Activated B cell treated with CpG ODN at 0.5 μM for 24 hours (primary cell): ENCODE data around the gene MAN1A2. TPM values are rescaled to one million over a fixed set of nuclear protein-coding genes. Genes with fewer than 3 reads are reported as not detected.

Source experiments
- ATAC-seq: fragments of 200-7000 bp; cut with Tn5 transposase; one replicate; pipeline ENCODE4 v1.10.0; 2021; ENCODE audit warnings: low read depth, mild to moderate bottlenecking, moderate library complexity
- CTCF ChIA-PET: fragments of 350-600 bp; sonication (Branson Sonifier 250); formaldehyde crosslinking; loops from one replicate; lab custom pipeline; 2021; ENCODE audit warnings: antibody characterized with exemption; lab: Charles Lee
- POLR2A ChIA-PET: fragments of 350-600 bp; sonication (Branson Sonifier 250); formaldehyde crosslinking; loops from one replicate; lab custom pipeline; 2021; ENCODE audit warnings: antibody characterized with exemption; lab: Charles Lee
- DNase-seq: peaks from one replicate; pipeline ENCODE4 v3.0.0; 2022
- H3K27ac Mint-ChIP-seq: one replicate; pipeline ENCODE4 v1.8.0; 2020; ENCODE audit warnings: mixed read lengths
- H3K27me3 Mint-ChIP-seq: one replicate; pipeline ENCODE4 v1.8.0; 2021; ENCODE audit warnings: mixed read lengths
- H3K36me3 Mint-ChIP-seq: one replicate; pipeline ENCODE4 v1.8.0; 2021; ENCODE audit warnings: low read depth, mixed read lengths
- H3K4me1 Mint-ChIP-seq: one replicate; pipeline ENCODE4 v1.8.0; 2021; ENCODE audit warnings: mixed read lengths
- H3K4me3 Mint-ChIP-seq: one replicate; pipeline ENCODE4 v1.8.0; 2020; ENCODE audit warnings: mild to moderate bottlenecking, mixed read lengths
- H3K9me3 Mint-ChIP-seq: one replicate; pipeline ENCODE4 v1.8.0; 2020; ENCODE audit warnings: mixed read lengths
- CTCF ChIP-seq: fragments of 200-600 bp; IDR thresholded peaks from one replicate; pipeline ENCODE4 v1.8.0; 2022; ENCODE audit warnings: antibody characterized with exemption, mild to moderate bottlenecking
- intact Hi-C: fragments of 100-400 bp; cut with micrococcal nuclease; formaldehyde crosslinking; loops from one replicate; pipeline ENCODE4 v1.15.1; 2024
- total RNA-seq: library from RNA; stranded (reverse); gene quantifications from 2 replicates; pipeline ENCODE4 v1.2.3, GENCODE V29; 2022

Gene MAN1A2
- total RNA-seq, 1 donor from 2014 or later, result 46.0 TPM

- ChIA-PET CTCF (no interaction called here), POLR2A (no interaction called here)
- Mint-ChIP-seq H3K9me3 (no peaks in the 10 kb centered on the region), H3K4me3 (no peak overlapping the region), H3K36me3 (peaks cover 9% of the 10 kb centered on the region), H3K4me1 (peaks cover 45% of the 10 kb centered on the region), H3K27me3 (no peaks in the 10 kb centered on the region), H3K27ac (no peak overlapping the region)
- intact Hi-C loops, result loop anchor here (10.0 kb wide), 2 partner anchors 788 to 988 kb away; partner anchors contain the start of genes ATP1A1 and CD58
- ATAC-seq, result no peak
- no peak for DNase-seq
- no peak for TF ChIP-seq CTCF
Measured at GRCh38 chr1:117362986-117363385, 4.3 kb upstream of the MAN1A2 start.

- POLR2A ChIA-PET, result no interaction called here
- peaks cover 9% of the 10 kb centered on the region for H3K36me3 Mint-ChIP-seq
- DNase-seq, result no peak
- no peak overlapping the region for H3K4me3 Mint-ChIP-seq
- peaks cover 50% of the 10 kb centered on the region for H3K4me1 Mint-ChIP-seq
- CTCF ChIA-PET, result no interaction called here
- TF ChIP-seq CTCF, result no peak
- H3K9me3 Mint-ChIP-seq, result no peaks in the 10 kb centered on the region
- intact Hi-C loops, result loop anchor here (10.0 kb wide), 2 partner anchors 789 to 989 kb away; partner anchors contain the start of genes ATP1A1 and CD58
- no peaks in the 10 kb centered on the region for H3K27me3 Mint-ChIP-seq
- H3K27ac Mint-ChIP-seq, result no peak overlapping the region
- ATAC-seq, result no peak
Measured at GRCh38 chr1:117363571-117364048, 3.6 kb upstream of the MAN1A2 start.

- no peak overlapping the region for H3K27ac Mint-ChIP-seq
- no peaks in the 10 kb centered on the region for H3K27me3 Mint-ChIP-seq
- peaks cover 9% of the 10 kb centered on the region for H3K36me3 Mint-ChIP-seq
- DNase-seq (no peak), ATAC-seq (no peak)
- no peaks in the 10 kb centered on the region for H3K9me3 Mint-ChIP-seq
- H3K4me3 Mint-ChIP-seq, result no peak overlapping the region
- CTCF ChIA-PET, result interaction anchor here (0.6 kb wide), 1 partner anchor 13 kb away, joined by 3 read pairs; no protein-coding TSS in a partner anchor
- intact Hi-C loops, result loop anchor here (10.0 kb wide), 2 partner anchors 789 to 989 kb away; partner anchors contain the start of genes ATP1A1 and CD58
- POLR2A ChIA-PET, result no interaction called here
- H3K4me1 Mint-ChIP-seq, result peaks cover 52% of the 10 kb centered on the region
- no peak for TF ChIP-seq CTCF
Measured at GRCh38 chr1:117364240-117364639, 3.0 kb upstream of the MAN1A2 start.

GRCh38 chr1:117365350-117366176 lies 1.7 kb upstream of the MAN1A2 start:
- ATAC-seq, result no peak
- intact Hi-C loops, result loop anchor here (1.0 to 10.0 kb wide), 9 partner anchors 240 to 1777 kb away; partner anchors contain the start of genes ATP1A1, CD58, GDAP2 and SLC22A15
- H3K4me1 Mint-ChIP-seq, result peaks cover 53% of the 10 kb centered on the region

More at GRCh38 chr1:117365350-117366176, 1.7 kb upstream of the MAN1A2 start:
- Mint-ChIP-seq H3K4me3 (peak overlapping the region; percentile 89), H3K36me3 (peaks cover 9% of the 10 kb centered on the region), H3K9me3 (no peaks in the 10 kb centered on the region), H3K27me3 (no peaks in the 10 kb centered on the region), H3K27ac (peak overlapping the region; percentile 91)
- CTCF ChIA-PET, result no interaction called here
- POLR2A ChIA-PET, result interaction anchor here (0.6 kb wide), 1 partner anchor 241 kb away, joined by 3 read pairs; no protein-coding TSS in a partner anchor
- DNase-seq, result no peak
- no peak for TF ChIP-seq CTCF
